ENCODE measurements around the gene SNTA1. TPM values are rescaled to one million over a fixed set of nuclear protein-coding genes. Genes with fewer than 3 reads are reported as not detected.

Gene SNTA1
- total and polyA plus RNA-seq, 2 of the 13 experiments (the other 11 are each of a cell fraction or from before 2014, with no cell fraction given): 16.4 to 18.3 TPM

- TF ChIP-seq ZNF318 (CRISPR knock-in tag; IDR thresholded peaks at IDR 0.05) (no peak), MTF2 (CRISPR knock-in tag; IDR thresholded peaks at IDR 0.05; ENCODE audit: borderline replicate concordance) (no peak), ZSCAN29 (CRISPR knock-in tag; conservative IDR thresholded peaks at IDR 0.05) (no peak), ZNF646 (CRISPR knock-in tag; IDR thresholded peaks at IDR 0.05) (no peak), ZNF234 (CRISPR knock-in tag; conservative IDR thresholded peaks at IDR 0.05) (no peak), FLYWCH1 (CRISPR knock-in tag; IDR thresholded peaks at IDR 0.05) (no peak), GPBP1L1 (CRISPR knock-in tag; IDR thresholded peaks at IDR 0.05) (no peak), KDM1A (CRISPR knock-in tag; IDR thresholded peaks at IDR 0.05) (no peak), THAP7 (CRISPR knock-in tag; IDR thresholded peaks at IDR 0.05) (no peak), ZNF383 (CRISPR knock-in tag; IDR thresholded peaks at IDR 0.05; ENCODE audit: borderline replicate concordance) (peak; percentile 60), ZNF891 (CRISPR knock-in tag; IDR thresholded peaks at IDR 0.05) (no peak), SRSF1 (optimal IDR thresholded peaks at IDR 0.05; ENCODE audit: low read depth, low read length) (no peak), NBN (conservative IDR thresholded peaks at IDR 0.05) (no peak)
Measured at GRCh38 chr20:33400812-33401183, 42.8 kb downstream of the SNTA1 start (continued).
